ENCODE results near the gene CARS2. TPM values are rescaled to one million over a fixed set of nuclear protein-coding genes. Genes with fewer than 3 reads are reported as not detected.

The CARS2 gene
- total RNA-seq, 1 experiment from 2014 or later: 52.9 TPM

- ChIA-PET POLR2A (interaction anchor here (1.4 kb wide), 1 partner anchor 14 kb away, joined by 3 read pairs; no protein-coding TSS in a partner anchor), CTCF (interaction anchor here (1.9 kb wide), 1 partner anchor 161 kb away, joined by 8 read pairs; no protein-coding TSS in a partner anchor), RAD21 (ENCODE audit: low non-redundant PET in 1 of 2, low total read pairs in 2 of 2, uncharacterized antibody in 2 of 2, unreplicated experiment in 2 of 2) (no interaction called here)
- Histone ChIP-seq H3K27me3 (ENCODE audit: insufficient read depth, low read length) (no peaks in the 10 kb centered on the region), H4K20me1 (ENCODE audit: insufficient read depth) (peaks cover 17% of the 10 kb centered on the region; the same call in 1 of the 2 replicates), H3K4me2 (ENCODE audit: low read length) (peak overlapping the region; percentile 84), H3K9ac (ENCODE audit: low read length) (peak overlapping the region; percentile 83), H3K9me3 (ENCODE audit: control insufficient read depth in 1 of 2, insufficient read depth in 1 of 2, low read depth in 1 of 2, low read length in 2 of 2) (no peaks in the 10 kb centered on the region), H3K36me3 (ENCODE audit: control insufficient read depth in 1 of 2, insufficient read depth in 2 of 2, low read length in 2 of 2) (no peaks in the 10 kb centered on the region), H2AFZ (ENCODE audit: low read depth, low read length, poor library complexity, severe bottlenecking) (no peak overlapping the region), H3K4me1 (ENCODE audit: control insufficient read depth in 1 of 2, insufficient read depth in 2 of 2, low read length in 2 of 2) (peaks cover 15 to 20% of the 10 kb centered on the region in 2 experiments), H3K27ac (ENCODE audit: low read depth, low read length) (peak overlapping the region; percentile 96), H3K4me3 (replicated peaks in 1 of 2; ENCODE audit: low read depth in 1 of 2, low read length in 2 of 2) (peak overlapping the region; percentile 72 to 88), H3K79me2 (ENCODE audit: insufficient read depth, low read length) (peaks cover 61% of the 10 kb centered on the region), H3K9me2 (ENCODE audit: insufficient read depth) (no peaks in the 10 kb centered on the region)
- intact Hi-C loops (cut with micrococcal nuclease): loop anchor here (5.0 kb wide), 1 partner anchor 91 kb away; the partner anchor contains the start of gene CARS2
- peak; percentile 47 for TF ChIP-seq POLR2AphosphoS5 (IDR thresholded peaks at IDR 0.05; ENCODE audit: low read depth, low read length)
- TF ChIP-seq ZFX (IDR thresholded peaks at IDR 0.05): peak; percentile 56
- no peak for TF ChIP-seq CBX3 (IDR thresholded peaks at IDR 0.05; ENCODE audit: low read depth)
- ATAC-seq (peak; percentile 46), DNase-seq (ENCODE audit: low read depth, low spot score) (peak; percentile 27)
- TSS peak; percentile 44 for BruUV-seq (replicated peaks)
Observed at GRCh38 chr13:110616103-110617101, 89.5 kb downstream of the CARS2 start.

- Histone ChIP-seq H4K20me1 (ENCODE audit: insufficient read depth) (peaks cover 10% of the 10 kb centered on the region; the same call in 1 of the 2 replicates), H3K27ac (ENCODE audit: low read depth, low read length) (peak within 1 kb of the TSS; percentile 96), H3K27me3 (ENCODE audit: insufficient read depth, low read length) (no peaks in the 10 kb centered on the region), H3K9me3 (ENCODE audit: control insufficient read depth in 1 of 2, insufficient read depth in 1 of 2, low read depth in 1 of 2, low read length in 2 of 2) (no peaks in the 10 kb centered on the region), H3K4me3 (replicated peaks in 1 of 2; ENCODE audit: low read depth in 1 of 2, low read length in 2 of 2) (peak within 1 kb of the TSS; percentile 72 to 88), H3K36me3 (ENCODE audit: control insufficient read depth in 1 of 2, insufficient read depth in 2 of 2, low read length in 2 of 2) (no peaks in the 10 kb centered on the region), H3K4me1 (ENCODE audit: control insufficient read depth in 1 of 2, insufficient read depth in 2 of 2, low read length in 2 of 2) (peaks cover 15 to 20% of the 10 kb centered on the region in 2 experiments), H3K4me2 (ENCODE audit: low read length) (peak within 1 kb of the TSS; percentile 84), H2AFZ (ENCODE audit: low read depth, low read length, poor library complexity, severe bottlenecking) (no peak within 1 kb of the TSS), H3K9me2 (ENCODE audit: insufficient read depth) (no peaks in the 10 kb centered on the region), H3K79me2 (ENCODE audit: insufficient read depth, low read length) (peaks cover 52% of the 10 kb centered on the region), H3K9ac (ENCODE audit: low read length) (peak within 1 kb of the TSS; percentile 83)
- ChIA-PET RAD21 (ENCODE audit: low non-redundant PET in 1 of 2, low total read pairs in 2 of 2, uncharacterized antibody in 2 of 2, unreplicated experiment in 2 of 2) (interaction anchor here in 1 of 2 experiments (0.8 to 1.2 kb wide), 2 partner anchors 52 to 160 kb away, joined by 3 read pairs; no protein-coding TSS in a partner anchor), CTCF (interaction anchor here (0.7 to 1.9 kb wide), 3 partner anchors 22 to 300 kb away, joined by 3 to 8 read pairs (median 6); no protein-coding TSS in a partner anchor), POLR2A (interaction anchor here (0.6 to 1.4 kb wide), 4 partner anchors 10 to 100 kb away, joined by 3 read pairs; no protein-coding TSS in a partner anchor)
- intact Hi-C loops (cut with micrococcal nuclease): loop anchor here (5.0 kb wide), 1 partner anchor 92 kb away; the partner anchor contains the start of gene CARS2
- DNase-seq (ENCODE audit: low read depth, low spot score) (peak; percentile 90), ATAC-seq (peak; percentile 95)
- no TSS peak for BruUV-seq (replicated peaks)
- TF ChIP-seq TCF7L2 (IDR thresholded peaks at IDR 0.05; ENCODE audit: borderline replicate concordance, extremely low read depth, insufficient read depth, insufficient read length): no peak
- TF ChIP-seq ELF1 (IDR thresholded peaks at IDR 0.05; ENCODE audit: borderline replicate concordance, low read depth): no peak
- TF ChIP-seq CBX3 (IDR thresholded peaks at IDR 0.05; ENCODE audit: low read depth): no peak
- no peak for TF ChIP-seq ATF3 (IDR thresholded peaks at IDR 0.05)
- peak; percentile 81 for TF ChIP-seq POLR2AphosphoS5 (IDR thresholded peaks at IDR 0.05; ENCODE audit: low read depth, low read length)
- TF ChIP-seq EZH2 (IDR thresholded peaks at IDR 0.05): no peak
- TF ChIP-seq MAX (IDR thresholded peaks at IDR 0.05): no peak
- TF ChIP-seq SRF (IDR thresholded peaks at IDR 0.05; ENCODE audit: low read depth): no peak
- TF ChIP-seq FOSL1 (IDR thresholded peaks at IDR 0.05; ENCODE audit: low read depth): no peak
- no peak for TF ChIP-seq SP1 (IDR thresholded peaks at IDR 0.05; ENCODE audit: low read depth)
- no peak for TF ChIP-seq SIN3A (IDR thresholded peaks at IDR 0.05; ENCODE audit: low read depth)
- no peak for TF ChIP-seq JUND (IDR thresholded peaks at IDR 0.05)
- TF ChIP-seq EGR1 (IDR thresholded peaks at IDR 0.05; ENCODE audit: low read depth): no peak
- TF ChIP-seq ZBTB33 (IDR thresholded peaks at IDR 0.05; ENCODE audit: extremely low read depth, insufficient replicate concordance, low read length): no peak
Observed at GRCh38 chr13:110615322-110616102, 90.4 kb downstream of the CARS2 start, which contains the start of gene NAXD. Gene NAXD, plus strand, starts transcription at chr13:110615545. Its CDS starts 57 bp downstream, at chr13:110615602.

Data from HCT116 (cell line).